ENCODE data around the gene MRPL1. TPM values are rescaled to one million over a fixed set of nuclear protein-coding genes. Genes with fewer than 3 reads are reported as not detected.

MRPL1 gene
- total and polyA plus RNA-seq, 2 of the 13 experiments (the other 11 are each of a cell fraction or from before 2014, with no cell fraction given) = 23.3 to 61.5 TPM

GRCh38 chr4:77826275-77826674 lies 36.4 kb upstream of the MRPL1 start:
- FAIRE-seq = no peak
- BruUV-seq (replicated peaks) = no TSS peak

More at GRCh38 chr4:77826275-77826674, 36.4 kb upstream of the MRPL1 start:
- intact Hi-C loops (cut with micrococcal nuclease; ENCODE audit: unreplicated experiment) = no loop called here
- no peaks in the 10 kb centered on the region for H4K20me1 ChIP-seq (ENCODE audit: insufficient read depth, low read length)
- ChIA-PET POLR2A (no interaction called here), CTCF (ENCODE audit: low intra/inter-chr PET ratio, low total read pairs) (no interaction called here)
- 36% methylated on average over 6 of the region's 6 CpGs for WGBS (ENCODE audit: low lambda C conversion rate)
- in situ Hi-C loops (cut with HindIII; ENCODE audit: extremely low pct_ligation_motif_present, low pct_unique_long_range_greater_than_20kb) = no loop called here
- H3K36me3 ChIP-seq (replicated peaks in 1 of 2; ENCODE audit: control insufficient read depth in 1 of 2, insufficient read depth in 2 of 2, low read length in 2 of 2) = no peaks in the 10 kb centered on the region
- no peak overlapping the region for H3K9ac ChIP-seq (ENCODE audit: insufficient read depth, low read depth, low read length)
- H3K79me2 ChIP-seq (ENCODE audit: insufficient read depth, low read length) = no peaks in the 10 kb centered on the region
- TF ChIP-seq SP2 (CRISPR knock-in tag; IDR thresholded peaks at IDR 0.05) = no peak
- TF ChIP-seq RFXAP (CRISPR knock-in tag; IDR thresholded peaks at IDR 0.05; ENCODE audit: borderline replicate concordance) = no peak
- TF ChIP-seq ATF5 (CRISPR knock-in tag; IDR thresholded peaks at IDR 0.05; ENCODE audit: low read depth) = no peak
- no peak for TF ChIP-seq MED1 (CRISPR knock-in tag; IDR thresholded peaks at IDR 0.05)
- TF ChIP-seq TEF (CRISPR knock-in tag; IDR thresholded peaks at IDR 0.05) = no peak
- no peak for TF ChIP-seq ZNF747 (CRISPR knock-in tag; IDR thresholded peaks at IDR 0.05; ENCODE audit: borderline replicate concordance)
- no peak for TF ChIP-seq KLF15 (CRISPR knock-in tag; IDR thresholded peaks at IDR 0.05; ENCODE audit: borderline replicate concordance)
- no peak for TF ChIP-seq REXO4 (CRISPR knock-in tag; IDR thresholded peaks at IDR 0.05; ENCODE audit: borderline replicate concordance)
- TF ChIP-seq ZNF468 (CRISPR knock-in tag; IDR thresholded peaks at IDR 0.05) = no peak
- TF ChIP-seq ZBTB2 (CRISPR knock-in tag; IDR thresholded peaks at IDR 0.05; ENCODE audit: low read depth) = no peak
- no peak for TF ChIP-seq RBFOX2 (IDR thresholded peaks at IDR 0.05; ENCODE audit: low read depth, low read length)
- no peak for TF ChIP-seq GATA4 (IDR thresholded peaks at IDR 0.05; ENCODE audit: borderline replicate concordance, low read depth)
- peaks cover 0 to 3% of the 10 kb centered on the region in 2 experiments; a peak in 1 of 5 replicates for H3K27me3 ChIP-seq (ENCODE audit: control insufficient read depth in 1 of 2, insufficient read depth in 2 of 2, low read length in 2 of 2)
- H3K4me2 ChIP-seq (ENCODE audit: low read depth, low read length) = no peak overlapping the region
- H3K9me3 ChIP-seq (ENCODE audit: low read length) = no peaks in the 10 kb centered on the region
- ATAC-seq = no peak
- no peak overlapping the region for H3K4me3 ChIP-seq (replicated peaks in 1 of 3; ENCODE audit: insufficient read depth in 1 of 3, low read depth in 2 of 3, low read length in 3 of 3)
- H2AFZ ChIP-seq (ENCODE audit: low read length) = no peak overlapping the region
- no peak overlapping the region for H3K27ac ChIP-seq (ENCODE audit: extremely low read length, insufficient read depth, low read length)
- H3K4me1 ChIP-seq (ENCODE audit: insufficient read depth, low read length) = peaks cover 12% of the 10 kb centered on the region
- no peak for DNase-seq (ENCODE audit: low spot score)
